HUES48 (cell line): Measurements from ENCODE around the gene ZNF440.
"Not testable (repeated sequence)": the region's sequence is repeated elsewhere in the genome, so short reads cannot be mapped to it uniquely, and the experiment has no call there.

Source experiments
- H3K27ac ChIP-seq: one replicate; pipeline ENCODE4 v1.7.0; 2013; ENCODE audit warnings: low read depth, low read length, inconsistent platforms
- H3K27me3 ChIP-seq: 2 replicates; pipeline ENCODE4 v1.6.1; 2013; ENCODE audit warnings: mild to moderate bottlenecking, low read length; ENCODE audit not compliant: control insufficient read depth, insufficient read depth
- H3K36me3 ChIP-seq: 2 replicates; pipeline ENCODE4 v1.6.1; 2013; ENCODE audit warnings: low read length; ENCODE audit not compliant: control insufficient read depth, insufficient read depth
- H3K4me1 ChIP-seq: 2 replicates; pipeline ENCODE4 v1.6.1; 2013; ENCODE audit warnings: mild to moderate bottlenecking, low read length; ENCODE audit not compliant: control insufficient read depth, insufficient read depth
- H3K4me3 ChIP-seq: 2 replicates; pipeline ENCODE4 v1.5.1; 2013; ENCODE audit warnings: mild to moderate bottlenecking, low read depth, low read length
- H3K9ac ChIP-seq: 2 replicates; pipeline ENCODE4 v1.6.1; 2013; ENCODE audit warnings: mild to moderate bottlenecking, low read depth, low read length, moderate library complexity
- H3K9me3 ChIP-seq: 2 replicates; pipeline ENCODE4 v1.6.1; 2013; ENCODE audit warnings: low read length; ENCODE audit not compliant: control insufficient read depth, insufficient read depth

Gene ZNF440

GRCh38 chr19:11787536-11787935 is 26.5 kb upstream of the ZNF440 start:
- Histone ChIP-seq H3K4me3 (no peak overlapping the region), H3K27ac (no peak overlapping the region), H3K27me3 (no peaks in the 10 kb centered on the region), H3K36me3 (no peaks in the 10 kb centered on the region), H3K4me1 (no peaks in the 10 kb centered on the region), H3K9ac (no peak overlapping the region), H3K9me3 (peaks cover 43% of the 10 kb centered on the region)

GRCh38 chr19:11792942-11793341 is 21.1 kb upstream of the ZNF440 start:
- H3K27me3 ChIP-seq: no peaks in the 10 kb centered on the region
- no peak overlapping the region for H3K4me3 ChIP-seq
- no peak overlapping the region for H3K9ac ChIP-seq
- H3K4me1 ChIP-seq: peaks cover 5% of the 10 kb centered on the region; the same call in 1 of the 2 replicates
- no peak overlapping the region for H3K27ac ChIP-seq
- no peaks in the 10 kb centered on the region for H3K36me3 ChIP-seq
- peaks cover 8% of the 10 kb centered on the region; the same call in 1 of the 2 replicates for H3K9me3 ChIP-seq

- H3K4me3 ChIP-seq: peak overlapping the region; percentile 82; the same call in 1 of the 2 replicates
- no peak overlapping the region for H3K9ac ChIP-seq
Measured at GRCh38 chr19:11797491-11797890, 16.6 kb upstream of the ZNF440 start.

GRCh38 chr19:11798391-11799330 is 15.4 kb upstream of the ZNF440 start, which contains the start of gene ZNF491:
Gene ZNF491 (plus strand): TSS chr19:11798523. CDS start chr19:11805954, 7,431 bp downstream.
- Histone ChIP-seq H3K36me3 (no peaks in the 10 kb centered on the region), H3K4me3 (peak within 1 kb of the TSS; percentile 82), H3K4me1 (peaks cover 7% of the 10 kb centered on the region; the same call in 1 of the 2 replicates), H3K9me3 (peaks cover 5% of the 10 kb centered on the region; the same call in 1 of the 2 replicates), H3K9ac (peak within 1 kb of the TSS; percentile 27; the same call in 1 of the 2 replicates), H3K27ac (peak within 1 kb of the TSS; percentile 73), H3K27me3 (peaks cover 14% of the 10 kb centered on the region)

More at GRCh38 chr19:11797491-11797890, 16.6 kb upstream of the ZNF440 start:
- peaks cover 14% of the 10 kb centered on the region for H3K27me3 ChIP-seq
- H3K27ac ChIP-seq: no peak overlapping the region
- H3K9me3 ChIP-seq: no peaks in the 10 kb centered on the region
- no peaks in the 10 kb centered on the region for H3K36me3 ChIP-seq
- H3K4me1 ChIP-seq: peaks cover 7% of the 10 kb centered on the region; the same call in 1 of the 2 replicates

- peaks cover 48% of the 10 kb centered on the region for H3K9me3 ChIP-seq
- no peak overlapping the region for H3K4me3 ChIP-seq
- no peaks in the 10 kb centered on the region for H3K4me1 ChIP-seq
- no peak overlapping the region for H3K27ac ChIP-seq
- no peaks in the 10 kb centered on the region for H3K27me3 ChIP-seq
- no peaks in the 10 kb centered on the region for H3K36me3 ChIP-seq
- no peak overlapping the region for H3K9ac ChIP-seq
Measured at GRCh38 chr19:11806354-11807098, 7.5 kb upstream of the ZNF440 start.

- no peaks in the 10 kb centered on the region for H3K27me3 ChIP-seq
- H3K36me3 ChIP-seq: no peaks in the 10 kb centered on the region
- no peak overlapping the region for H3K27ac ChIP-seq
- no peaks in the 10 kb centered on the region for H3K4me1 ChIP-seq
- H3K9ac ChIP-seq: no peak overlapping the region
- peaks cover 48% of the 10 kb centered on the region for H3K9me3 ChIP-seq
- H3K4me3 ChIP-seq: no peak overlapping the region
Measured at GRCh38 chr19:11807099-11807380, 7.0 kb upstream of the ZNF440 start.

- H3K27me3 ChIP-seq: peaks cover 28% of the 10 kb centered on the region
- H3K9ac ChIP-seq: no peak overlapping the region
- peak overlapping the region; percentile 41 for H3K27ac ChIP-seq
- peaks cover 3% of the 10 kb centered on the region; the same call in 1 of the 2 replicates for H3K4me1 ChIP-seq
- H3K9me3 ChIP-seq: peaks cover 6% of the 10 kb centered on the region; the same call in 1 of the 2 replicates
- H3K4me3 ChIP-seq: peak overlapping the region; percentile 96
- no peaks in the 10 kb centered on the region for H3K36me3 ChIP-seq
Measured at GRCh38 chr19:11813703-11814028, 407 bp upstream of the ZNF440 start.

GRCh38 chr19:11814700-11815035 is 595 bp downstream of the ZNF440 start:
- H3K27ac ChIP-seq: no peak overlapping the region
- no peak overlapping the region for H3K9ac ChIP-seq

GRCh38 chr19:11821474-11822109 is 7.5 kb downstream of the ZNF440 start:
- no peaks in the 10 kb centered on the region for H3K36me3 ChIP-seq

More at GRCh38 chr19:11814700-11815035, 595 bp downstream of the ZNF440 start:
- H3K9me3 ChIP-seq: no peaks in the 10 kb centered on the region
- peaks cover 28% of the 10 kb centered on the region for H3K27me3 ChIP-seq
- H3K36me3 ChIP-seq: no peaks in the 10 kb centered on the region
- peak overlapping the region; percentile 96 for H3K4me3 ChIP-seq
- H3K4me1 ChIP-seq: peaks cover 3% of the 10 kb centered on the region; the same call in 1 of the 2 replicates

GRCh38 chr19:11828957-11829876 is 15.1 kb downstream of the ZNF440 start:
- not testable (repeated sequence) for H3K4me3 ChIP-seq, H3K27me3 ChIP-seq, H3K9ac ChIP-seq, H3K27ac ChIP-seq, H3K4me1 ChIP-seq
- peaks cover 18% of the 10 kb centered on the region for H3K36me3 ChIP-seq
- peaks cover 60% of the 10 kb centered on the region for H3K9me3 ChIP-seq

More at GRCh38 chr19:11821474-11822109, 7.5 kb downstream of the ZNF440 start:
- H3K9me3 ChIP-seq: peaks cover 16% of the 10 kb centered on the region; the same call in 1 of the 2 replicates
- no peaks in the 10 kb centered on the region for H3K4me1 ChIP-seq
- H3K27ac ChIP-seq: no peak overlapping the region
- H3K4me3 ChIP-seq: no peak overlapping the region
- H3K27me3 ChIP-seq: no peaks in the 10 kb centered on the region
- H3K9ac ChIP-seq: no peak overlapping the region
